K562 (cell line): Measurements from ENCODE around the gene TMEM101. TPM values are rescaled to one million over a fixed set of nuclear protein-coding genes. Genes with fewer than 3 reads are reported as not detected.

ENCODE experiments used
- CAMTA2 ChIP-seq: fragments of 250-450 bp; sonication (Bioruptor Pico); conservative IDR thresholded peaks from 2 replicates; pipeline ENCODE4 v1.5.1; 2022
- CBX3 ChIP-seq, 2 experiments: IDR thresholded peaks; 1 replicate in 1 of 2; 2 replicates in 1 of 2; pipeline ENCODE4 v1.6.1; 2012; ENCODE audit warnings: inconsistent platforms in 2 of 2, low read length in 2 of 2, borderline replicate concordance in 1 of 2, control low read depth in 1 of 2
- CBX5 ChIP-seq: IDR thresholded peaks from 2 replicates; pipeline ENCODE4 v1.6.1; 2014; ENCODE audit warnings: low read depth, borderline replicate concordance
- EP300 ChIP-seq: IDR thresholded peaks from 2 replicates; pipeline ENCODE4 v1.6.1; 2012; ENCODE audit warnings: low read length, improper control_type of control experiment
- EP400 ChIP-seq: fragments of 450-650 bp; IDR thresholded peaks from 2 replicates; pipeline ENCODE4 v1.6.1; 2017; ENCODE audit warnings: antibody characterized with exemption, mild to moderate bottlenecking, moderate library complexity
- FIP1L1 ChIP-seq: fragments of 200-400 bp; formaldehyde crosslinking; IDR thresholded peaks from 2 replicates; pipeline ENCODE4 v1.6.1; 2018; ENCODE audit warnings: mild to moderate bottlenecking, low read depth, low read length; ENCODE audit not compliant: poor library complexity, severe bottlenecking
- FOXK1 ChIP-seq: sonication (generic); formaldehyde crosslinking; IDR thresholded peaks from 2 replicates; pipeline ENCODE4 v1.8.0; 2022; ENCODE audit warnings: missing genetic modification reagents, mild to moderate bottlenecking, borderline replicate concordance
- HDAC2 ChIP-seq: fragments of 450-650 bp; IDR thresholded peaks from 2 replicates; pipeline ENCODE4 v1.6.1; 2016; ENCODE audit warnings: mild to moderate bottlenecking
- IRF2 ChIP-seq: sonication (generic); formaldehyde crosslinking; IDR thresholded peaks from 2 replicates; pipeline ENCODE4 v1.8.1; 2022; ENCODE audit warnings: mild to moderate bottlenecking, missing genetic modification reagents
- MBD2 ChIP-seq: sonication (generic); IDR thresholded peaks from 2 replicates; pipeline ENCODE4 v1.6.1; 2016; ENCODE audit warnings: low read depth, borderline replicate concordance
- MCM7 ChIP-seq, 2 experiments: fragments of 450-650 bp; IDR thresholded peaks; 2 replicates each; pipeline ENCODE4 v1.6.1; 2016 to 2018
- MXI1 ChIP-seq: IDR thresholded peaks from 2 replicates; pipeline ENCODE4 v1.6.1; 2011; ENCODE audit warnings: low read depth, mild to moderate bottlenecking, improper control_type of control experiment, low read length
- NCOA6 ChIP-seq: fragments of 450-650 bp; IDR thresholded peaks from 2 replicates; pipeline ENCODE4 v1.6.1; 2017; ENCODE audit warnings: mild to moderate bottlenecking
- NR2C1 ChIP-seq, 2 experiments: fragments of 450-650 bp; IDR thresholded peaks; 2 replicates each; pipeline ENCODE4 v1.6.1; 2017; ENCODE audit warnings: mild to moderate bottlenecking in 2 of 2, antibody characterized with exemption in 1 of 2, inconsistent platforms in 1 of 2, missing compliant biosample characterization in 1 of 2, missing genetic modification characterization in 1 of 2
- RBM15 ChIP-seq: fragments of 200-400 bp; formaldehyde crosslinking; IDR thresholded peaks from 2 replicates; pipeline ENCODE4 v1.6.1; 2018; ENCODE audit warnings: mild to moderate bottlenecking, low read length, moderate library complexity; ENCODE audit not compliant: insufficient read depth
- RFX7 ChIP-seq: fragments of 250-450 bp; sonication (Bioruptor Pico); IDR thresholded peaks from 2 replicates; pipeline ENCODE4 v1.5.1; 2021; ENCODE audit warnings: mild to moderate bottlenecking
- SIN3B ChIP-seq: fragments of 450-650 bp; IDR thresholded peaks from 2 replicates; pipeline ENCODE4 v1.6.1; 2017; ENCODE audit warnings: low read depth, mild to moderate bottlenecking, moderate library complexity
- ZBTB7A ChIP-seq: IDR thresholded peaks from 2 replicates; pipeline ENCODE4 v1.6.1; 2011; ENCODE audit warnings: low read depth, mild to moderate bottlenecking, low read length, moderate library complexity, borderline replicate concordance; ENCODE audit not compliant: control insufficient read depth
- ZNF431 ChIP-seq: sonication (generic); formaldehyde crosslinking; IDR thresholded peaks from 2 replicates; pipeline ENCODE4 v1.8.0; 2022; ENCODE audit warnings: mild to moderate bottlenecking, missing genetic modification reagents
- ZNF668 ChIP-seq: fragments of 250-450 bp; sonication (Bioruptor Pico); IDR thresholded peaks from 2 replicates; pipeline ENCODE4 v1.8.0; 2022; ENCODE audit warnings: mild to moderate bottlenecking, inconsistent platforms
- polyA plus RNA-seq, 8 experiments: library from polyadenylated mRNA; depleted of rRNA in 4 of 8; stranded (reverse) in 5 of 8; unstranded in 3 of 8; fragments of >200 nt; fragmentation: Nextera tagmentation in 2 of 8; fragmentation: Illumina TruSeq in 1 of 8; extraction: Ambion mirVana in 2 of 8; extraction: Trizol in 1 of 8; gene quantifications; 2 replicates each; pipeline versions ENCODE4 v1.2.1 to v1.2.3, GENCODE V29; 2011 to 2014; ENCODE audit warnings: inconsistent platforms in 1 of 8, missing spikeins in 1 of 8
- total RNA-seq, 7 experiments: library from RNA; depleted of rRNA in 6 of 7; stranded (reverse); fragments of >200 nt in 6 of 7; fragmentation: Illumina TruSeq in 2 of 7; extraction: Trizol in 2 of 7; gene quantifications; 2 replicates each; pipeline versions ENCODE4 v1.2.1 to v1.2.3, GENCODE V29; 2011 to 2021; ENCODE audit warnings: low replicate concordance in 1 of 7
- TF ChIP-seq, protein P1 (sequence below): IDR thresholded peaks from 3 replicates; pipeline ENCODE4 v1.6.1; 2011; ENCODE audit warnings: borderline replicate concordance, mild to moderate bottlenecking, moderate library complexity; ENCODE audit not compliant: insufficient read length; ENCODE audit errors: extremely low read depth
- TF ChIP-seq, protein P2 (sequence below): fragments of 450-650 bp; IDR thresholded peaks from 2 replicates; pipeline ENCODE4 v1.6.1; 2016; ENCODE audit warnings: low read depth, mild to moderate bottlenecking, moderate library complexity
- TF ChIP-seq, protein P3 (sequence below): fragments of 250-450 bp; sonication (Bioruptor Pico); IDR thresholded peaks from 2 replicates; pipeline ENCODE4 v1.4.0; 2020; ENCODE audit warnings: mild to moderate bottlenecking, moderate library complexity, borderline replicate concordance

The TMEM101 gene
- total and polyA plus RNA-seq, 9 of the 15 experiments (the other 6 are each of a cell fraction or from before 2014, with no cell fraction given) = 21.2 to 110 (median 37.8) TPM

DNA sequence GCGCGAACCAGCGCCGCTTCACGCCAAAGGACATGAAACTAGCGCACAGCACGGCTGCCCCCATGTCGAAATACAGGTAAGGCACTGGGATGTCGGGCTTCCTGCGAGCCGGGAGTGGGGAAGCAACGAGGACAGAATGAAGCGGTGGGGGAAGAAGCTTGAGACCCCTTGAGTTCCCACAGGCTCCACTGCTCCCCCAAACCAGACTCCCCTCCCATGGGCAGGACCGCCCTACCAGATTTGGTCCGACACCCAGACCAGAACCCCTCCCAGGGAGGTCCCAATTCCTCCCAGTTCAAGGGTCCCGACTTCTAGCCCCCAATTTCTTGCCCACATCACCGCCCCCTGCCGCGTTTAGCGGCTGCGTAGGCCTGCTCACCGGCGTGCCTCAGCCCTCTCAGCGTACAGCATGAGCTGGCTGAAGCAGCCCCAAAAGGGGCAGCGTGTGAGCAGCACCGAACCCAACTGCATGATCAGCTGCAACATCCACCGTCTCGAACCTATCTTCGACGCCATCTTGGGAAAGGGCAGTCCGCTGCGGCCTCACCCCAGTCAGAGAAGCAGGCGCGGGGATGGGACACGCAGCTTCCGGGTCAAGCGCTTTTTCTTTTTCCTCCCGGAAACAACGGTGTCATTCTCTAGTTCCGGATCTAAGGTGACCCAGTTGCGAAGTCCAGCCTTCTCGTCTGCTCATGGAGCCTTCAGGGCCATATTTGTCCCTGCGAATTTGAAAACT, at the start of gene TMEM101 (continued):
- TF ChIP-seq, protein P1, sequence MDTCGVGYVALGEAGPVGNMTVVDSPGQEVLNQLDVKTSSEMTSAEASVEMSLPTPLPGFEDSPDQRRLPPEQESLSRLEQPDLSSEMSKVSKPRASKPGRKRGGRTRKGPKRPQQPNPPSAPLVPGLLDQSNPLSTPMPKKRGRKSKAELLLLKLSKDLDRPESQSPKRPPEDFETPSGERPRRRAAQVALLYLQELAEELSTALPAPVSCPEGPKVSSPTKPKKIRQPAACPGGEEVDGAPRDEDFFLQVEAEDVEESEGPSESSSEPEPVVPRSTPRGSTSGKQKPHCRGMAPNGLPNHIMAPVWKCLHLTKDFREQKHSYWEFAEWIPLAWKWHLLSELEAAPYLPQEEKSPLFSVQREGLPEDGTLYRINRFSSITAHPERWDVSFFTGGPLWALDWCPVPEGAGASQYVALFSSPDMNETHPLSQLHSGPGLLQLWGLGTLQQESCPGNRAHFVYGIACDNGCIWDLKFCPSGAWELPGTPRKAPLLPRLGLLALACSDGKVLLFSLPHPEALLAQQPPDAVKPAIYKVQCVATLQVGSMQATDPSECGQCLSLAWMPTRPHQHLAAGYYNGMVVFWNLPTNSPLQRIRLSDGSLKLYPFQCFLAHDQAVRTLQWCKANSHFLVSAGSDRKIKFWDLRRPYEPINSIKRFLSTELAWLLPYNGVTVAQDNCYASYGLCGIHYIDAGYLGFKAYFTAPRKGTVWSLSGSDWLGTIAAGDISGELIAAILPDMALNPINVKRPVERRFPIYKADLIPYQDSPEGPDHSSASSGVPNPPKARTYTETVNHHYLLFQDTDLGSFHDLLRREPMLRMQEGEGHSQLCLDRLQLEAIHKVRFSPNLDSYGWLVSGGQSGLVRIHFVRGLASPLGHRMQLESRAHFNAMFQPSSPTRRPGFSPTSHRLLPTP = no peak
- TF ChIP-seq MXI1 (peak; percentile 66), EP300 (peak; percentile 63), NCOA6 (no peak), ZNF431 (CRISPR knock-in tag) (0 out of 2 replicates have a peak, but pooled peaks have one; percentile 19), FIP1L1 (no peak), EP400 (peak; percentile 85), SIN3B (peak; percentile 97), CBX3 (IDR thresholded peaks at IDR 0.05; ENCODE audit: borderline replicate concordance in 1 of 2, low read length in 2 of 2) (peak in 1 of 2 experiments; percentile 95; a peak in 2 of 3 replicates), IRF2 (no peak), MBD2 (peak; percentile 92), HDAC2 (peak; percentile 70; the same call in 1 of the 2 replicates), ZNF668 (no peak), FOXK1 (CRISPR knock-in tag) (0 out of 2 replicates have a peak, but pooled peaks have one; percentile 56), NR2C1 (IDR thresholded peaks at IDR 0.05) (peak; percentile 99), NR2C1 (tag; IDR thresholded peaks at IDR 0.05) (peak; percentile 100), CAMTA2 (CRISPR knock-in tag) (no peak), RFX7 (CRISPR knock-in tag) (no peak), ZBTB7A (peak; percentile 47; the same call in 1 of the 2 replicates), CBX5 (no peak), MCM7 (IDR thresholded peaks at IDR 0.05) (no peak), RBM15 (no peak)
- TF ChIP-seq, protein P2, sequence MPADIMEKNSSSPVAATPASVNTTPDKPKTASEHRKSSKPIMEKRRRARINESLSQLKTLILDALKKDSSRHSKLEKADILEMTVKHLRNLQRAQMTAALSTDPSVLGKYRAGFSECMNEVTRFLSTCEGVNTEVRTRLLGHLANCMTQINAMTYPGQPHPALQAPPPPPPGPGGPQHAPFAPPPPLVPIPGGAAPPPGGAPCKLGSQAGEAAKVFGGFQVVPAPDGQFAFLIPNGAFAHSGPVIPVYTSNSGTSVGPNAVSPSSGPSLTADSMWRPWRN = no peak
- TF ChIP-seq, protein P3, sequence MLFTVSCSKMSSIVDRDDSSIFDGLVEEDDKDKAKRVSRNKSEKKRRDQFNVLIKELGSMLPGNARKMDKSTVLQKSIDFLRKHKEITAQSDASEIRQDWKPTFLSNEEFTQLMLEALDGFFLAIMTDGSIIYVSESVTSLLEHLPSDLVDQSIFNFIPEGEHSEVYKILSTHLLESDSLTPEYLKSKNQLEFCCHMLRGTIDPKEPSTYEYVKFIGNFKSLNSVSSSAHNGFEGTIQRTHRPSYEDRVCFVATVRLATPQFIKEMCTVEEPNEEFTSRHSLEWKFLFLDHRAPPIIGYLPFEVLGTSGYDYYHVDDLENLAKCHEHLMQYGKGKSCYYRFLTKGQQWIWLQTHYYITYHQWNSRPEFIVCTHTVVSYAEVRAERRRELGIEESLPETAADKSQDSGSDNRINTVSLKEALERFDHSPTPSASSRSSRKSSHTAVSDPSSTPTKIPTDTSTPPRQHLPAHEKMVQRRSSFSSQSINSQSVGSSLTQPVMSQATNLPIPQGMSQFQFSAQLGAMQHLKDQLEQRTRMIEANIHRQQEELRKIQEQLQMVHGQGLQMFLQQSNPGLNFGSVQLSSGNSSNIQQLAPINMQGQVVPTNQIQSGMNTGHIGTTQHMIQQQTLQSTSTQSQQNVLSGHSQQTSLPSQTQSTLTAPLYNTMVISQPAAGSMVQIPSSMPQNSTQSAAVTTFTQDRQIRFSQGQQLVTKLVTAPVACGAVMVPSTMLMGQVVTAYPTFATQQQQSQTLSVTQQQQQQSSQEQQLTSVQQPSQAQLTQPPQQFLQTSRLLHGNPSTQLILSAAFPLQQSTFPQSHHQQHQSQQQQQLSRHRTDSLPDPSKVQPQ (CRISPR knock-in tag) = no peak
